Testis (tissue), 3 donors: ENCODE measurements around the gene HIF1A. TPM values are rescaled to one million over a fixed set of nuclear protein-coding genes. Genes with fewer than 3 reads are reported as not detected.
"Not testable (repeated sequence)": the region's sequence is repeated elsewhere in the genome, so short reads cannot be mapped to it uniquely, and the experiment has no call there.

Experiments
- DNase-seq: peaks from one replicate; pipeline ENCODE4 v3.0.0-alpha.2; 2019
- H3K27ac ChIP-seq, 2 donors: fragments of 200-600 bp; sonication (generic); one replicate each; pipeline ENCODE4 v1.5.1; 2019
- H3K27me3 ChIP-seq: fragments of 200-600 bp; sonication (generic); one replicate; pipeline ENCODE4 v1.5.1; 2019
- H3K36me3 ChIP-seq: fragments of 200-600 bp; sonication (generic); one replicate; pipeline ENCODE4 v1.5.1; 2017; ENCODE audit warnings: low read depth; ENCODE audit errors: missing control alignments
- H3K4me1 ChIP-seq: fragments of 200-600 bp; sonication (generic); one replicate; pipeline ENCODE4 v1.5.1; 2019
- H3K4me3 ChIP-seq, 2 donors: fragments of 200-600 bp; sonication (generic); one replicate each; pipeline ENCODE4 v1.5.1; 2017 to 2019
- H3K9me3 ChIP-seq: fragments of 200-600 bp; sonication (generic); one replicate; pipeline ENCODE4 v1.5.1; 2017
- POLR2A ChIP-seq: fragments of 450-650 bp; IDR thresholded peaks from one replicate; pipeline ENCODE4 v1.6.1; 2017; ENCODE audit warnings: antibody characterized with exemption, mild to moderate bottlenecking, moderate library complexity
- WGBS, 2 donors: methylation state at CpG; one replicate each; pipeline ENCODE4 v1.1.5; 2018; 5-methylcytosine and 5-hydroxymethylcytosine counted together
- intact Hi-C: fragments of 100-400 bp; cut with DNase I; formaldehyde crosslinking; loops from one replicate; pipeline ENCODE4 v1.15.1; 2023; ENCODE audit warnings: low total_unique reads
- polyA plus RNA-seq: library from polyadenylated mRNA; stranded (reverse); fragments of 350-450 nt; fragmentation: Illumina TruSeq; extraction: RNeasy Lipid Tissue Mini Kit (QIAGEN cat#74804); gene quantifications from one replicate; pipeline ENCODE4 v1.2.3, GENCODE V29; 2014; ENCODE audit warnings: low read depth, low replicate concordance; ENCODE audit not compliant: insufficient read depth
- total RNA-seq, 2 donors: library from RNA; depleted of rRNA; stranded (reverse); fragments of >200 nt; gene quantifications; one replicate each; pipeline ENCODE4 v1.2.3, GENCODE V29; 2016
- TF ChIP-seq, protein P1 (sequence below), 3 experiments: fragments of 450-650 bp in 2 of 3; fragments of 200-600 bp in 1 of 3; sonication (generic) in 1 of 3; IDR thresholded peaks; one replicate each; pipeline ENCODE4 v1.5.1; 2016 to 2019; ENCODE audit warnings: antibody characterized with exemption in 3 of 3, mild to moderate bottlenecking in 2 of 3, moderate library complexity in 1 of 3

HIF1A gene
- total and polyA plus RNA-seq, 3 donors from 2014 or later, result 63.1 to 140 (median 105) TPM

DNA sequence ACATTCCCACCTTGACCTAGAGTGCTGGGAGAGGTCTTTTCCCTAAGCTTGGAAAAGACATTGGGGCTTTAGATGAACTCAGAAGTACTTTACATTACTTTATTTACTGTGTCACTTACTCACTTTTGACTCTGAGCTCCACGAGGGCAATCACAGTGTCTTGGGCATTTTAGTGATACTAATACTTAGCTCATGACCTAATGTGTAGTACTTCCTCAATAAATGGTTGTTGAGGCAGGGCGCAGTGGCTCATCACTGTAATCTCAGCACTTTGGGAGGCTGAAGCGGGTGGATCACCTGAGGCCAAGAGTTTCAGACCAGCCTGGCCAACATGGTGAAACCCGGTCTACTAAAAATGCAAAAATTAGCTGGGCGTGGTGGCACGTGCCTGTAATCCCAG, 47.1 kb downstream of the HIF1A start:
- 94 to 96% methylated on average over 6 of the region's 6 CpGs for WGBS, 2 donors

DNA sequence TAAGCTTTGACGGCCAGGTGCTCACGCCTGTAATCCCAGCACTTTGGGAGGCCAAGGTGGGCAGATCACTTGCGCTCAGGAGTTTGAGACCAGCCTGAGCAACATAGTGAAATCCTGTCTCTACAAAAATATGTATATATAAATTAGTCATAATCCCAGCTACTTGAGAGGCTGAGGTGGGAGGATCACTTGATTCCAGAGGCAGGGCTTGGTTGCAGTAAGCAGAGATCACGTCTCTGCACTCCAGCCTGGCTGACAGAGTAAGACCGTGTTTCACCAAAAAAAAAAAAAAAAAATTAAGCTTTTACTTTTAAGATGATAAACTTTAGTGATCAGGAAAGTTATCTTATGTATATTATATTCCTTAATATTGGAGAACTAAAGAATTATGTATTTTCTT, 48.9 kb downstream of the HIF1A start:
- no peaks in the 10 kb centered on the region for H3K4me1 ChIP-seq
- TF ChIP-seq POLR2A, result no peak
- TF ChIP-seq, protein P1, sequence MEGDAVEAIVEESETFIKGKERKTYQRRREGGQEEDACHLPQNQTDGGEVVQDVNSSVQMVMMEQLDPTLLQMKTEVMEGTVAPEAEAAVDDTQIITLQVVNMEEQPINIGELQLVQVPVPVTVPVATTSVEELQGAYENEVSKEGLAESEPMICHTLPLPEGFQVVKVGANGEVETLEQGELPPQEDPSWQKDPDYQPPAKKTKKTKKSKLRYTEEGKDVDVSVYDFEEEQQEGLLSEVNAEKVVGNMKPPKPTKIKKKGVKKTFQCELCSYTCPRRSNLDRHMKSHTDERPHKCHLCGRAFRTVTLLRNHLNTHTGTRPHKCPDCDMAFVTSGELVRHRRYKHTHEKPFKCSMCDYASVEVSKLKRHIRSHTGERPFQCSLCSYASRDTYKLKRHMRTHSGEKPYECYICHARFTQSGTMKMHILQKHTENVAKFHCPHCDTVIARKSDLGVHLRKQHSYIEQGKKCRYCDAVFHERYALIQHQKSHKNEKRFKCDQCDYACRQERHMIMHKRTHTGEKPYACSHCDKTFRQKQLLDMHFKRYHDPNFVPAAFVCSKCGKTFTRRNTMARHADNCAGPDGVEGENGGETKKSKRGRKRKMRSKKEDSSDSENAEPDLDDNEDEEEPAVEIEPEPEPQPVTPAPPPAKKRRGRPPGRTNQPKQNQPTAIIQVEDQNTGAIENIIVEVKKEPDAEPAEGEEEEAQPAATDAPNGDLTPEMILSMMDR (IDR thresholded peaks at IDR 0.05), result no peak
- DNase-seq, result no peak
- intact Hi-C loops, result no loop called here
- 89 to 93% methylated on average over 5 of the region's 5 CpGs for WGBS, 2 donors
- no peaks in the 10 kb centered on the region for H3K27me3 ChIP-seq
- H3K27ac ChIP-seq, result no peak overlapping the region
- H3K4me3 ChIP-seq, result no peak overlapping the region
- no peaks in the 10 kb centered on the region for H3K36me3 ChIP-seq
- H3K9me3 ChIP-seq, result no peaks in the 10 kb centered on the region

More for the DNA sequence above, 47.1 kb downstream of the HIF1A start:
- H3K9me3 ChIP-seq, result no peaks in the 10 kb centered on the region
- TF ChIP-seq, protein P1 (IDR thresholded peaks at IDR 0.05), result no peak
- TF ChIP-seq POLR2A, result no peak
- no peaks in the 10 kb centered on the region for H3K4me1 ChIP-seq
- no peak overlapping the region for H3K27ac ChIP-seq
- H3K4me3 ChIP-seq, result no peak overlapping the region
- intact Hi-C loops, result no loop called here
- H3K27me3 ChIP-seq, result no peaks in the 10 kb centered on the region
- H3K36me3 ChIP-seq, result no peaks in the 10 kb centered on the region
- no peak for DNase-seq

DNA sequence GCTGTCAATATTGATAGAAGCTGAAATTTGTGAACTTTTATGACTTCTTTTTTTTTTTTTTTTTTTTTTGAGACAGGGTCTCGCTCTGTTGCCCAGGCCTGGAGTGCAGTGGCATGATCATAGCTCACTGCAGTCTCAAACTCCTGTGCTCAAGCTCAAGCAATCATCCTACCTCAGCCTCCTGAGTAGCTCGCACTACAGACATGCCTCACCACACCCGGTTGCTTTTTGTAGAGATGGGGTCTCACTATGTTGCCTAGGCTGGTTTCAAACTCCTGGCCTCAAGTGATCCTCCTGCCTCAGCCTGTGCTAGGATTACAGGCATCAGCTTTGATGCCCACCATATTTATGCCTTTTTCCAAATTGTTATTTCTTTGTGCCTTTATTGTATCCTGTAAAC, 51.0 kb downstream of the HIF1A start:
- intact Hi-C loops, H3K27me3 ChIP-seq, H3K4me1 ChIP-seq, H3K27ac ChIP-seq, H3K36me3 ChIP-seq, DNase-seq, H3K9me3 ChIP-seq, H3K4me3 ChIP-seq: not testable (repeated sequence)
- 93 to 97% methylated on average over 3 of the region's 3 CpGs for WGBS, 2 donors

DNA sequence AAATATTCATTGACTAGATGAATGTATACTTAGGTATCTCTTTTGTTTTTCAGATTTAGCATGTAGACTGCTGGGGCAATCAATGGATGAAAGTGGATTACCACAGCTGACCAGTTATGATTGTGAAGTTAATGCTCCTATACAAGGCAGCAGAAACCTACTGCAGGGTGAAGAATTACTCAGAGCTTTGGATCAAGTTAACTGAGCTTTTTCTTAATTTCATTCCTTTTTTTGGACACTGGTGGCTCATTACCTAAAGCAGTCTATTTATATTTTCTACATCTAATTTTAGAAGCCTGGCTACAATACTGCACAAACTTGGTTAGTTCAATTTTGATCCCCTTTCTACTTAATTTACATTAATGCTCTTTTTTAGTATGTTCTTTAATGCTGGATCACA, 51.6 kb downstream of the HIF1A start:
- Histone ChIP-seq H3K27me3 (no peaks in the 10 kb centered on the region), H3K9me3 (no peaks in the 10 kb centered on the region), H3K4me1 (no peaks in the 10 kb centered on the region), H3K4me3 (no peak overlapping the region), H3K27ac (no peak overlapping the region), H3K36me3 (no peaks in the 10 kb centered on the region)
- intact Hi-C loops, result no loop called here
- no peak for DNase-seq
- no peak for TF ChIP-seq POLR2A
- TF ChIP-seq, protein P1 (IDR thresholded peaks at IDR 0.05), result no peak

DNA sequence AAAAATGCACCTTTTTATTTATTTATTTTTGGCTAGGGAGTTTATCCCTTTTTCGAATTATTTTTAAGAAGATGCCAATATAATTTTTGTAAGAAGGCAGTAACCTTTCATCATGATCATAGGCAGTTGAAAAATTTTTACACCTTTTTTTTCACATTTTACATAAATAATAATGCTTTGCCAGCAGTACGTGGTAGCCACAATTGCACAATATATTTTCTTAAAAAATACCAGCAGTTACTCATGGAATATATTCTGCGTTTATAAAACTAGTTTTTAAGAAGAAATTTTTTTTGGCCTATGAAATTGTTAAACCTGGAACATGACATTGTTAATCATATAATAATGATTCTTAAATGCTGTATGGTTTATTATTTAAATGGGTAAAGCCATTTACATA, 52.0 kb downstream of the HIF1A start:
- TF ChIP-seq, protein P1 (IDR thresholded peaks at IDR 0.05), result no peak
- no peak for TF ChIP-seq POLR2A
- Histone ChIP-seq H3K4me1 (no peaks in the 10 kb centered on the region), H3K9me3 (no peaks in the 10 kb centered on the region), H3K36me3 (no peaks in the 10 kb centered on the region), H3K27me3 (no peaks in the 10 kb centered on the region), H3K4me3 (no peak overlapping the region), H3K27ac (no peak overlapping the region)
- intact Hi-C loops, result no loop called here
- WGBS, 2 donors, result 91 to 93% methylated on average over 3 of the region's 3 CpGs
- DNase-seq, result no peak
